H9 (cell line): Measurements from ENCODE around the gene UBE2L3. TPM values are rescaled to one million over a fixed set of nuclear protein-coding genes. Genes with fewer than 3 reads are reported as not detected.

Experiments used
- DNase-seq: peaks from one replicate; pipeline ENCODE4 v3.0.0-alpha.2; 2017
- H2AFZ ChIP-seq: one replicate; pipeline ENCODE4 v1.6.1; 2013; ENCODE audit warnings: mild to moderate bottlenecking, low read length, control low read depth, moderate library complexity
- H2AK5ac ChIP-seq: 2 replicates; pipeline ENCODE4 v1.6.1; 2013; ENCODE audit warnings: low read length, control low read depth, mixed read lengths; ENCODE audit not compliant: insufficient read length
- H2BK120ac ChIP-seq: one replicate; pipeline ENCODE4 v1.6.1; 2013; ENCODE audit warnings: low read depth, mild to moderate bottlenecking, low read length, control low read depth, inconsistent platforms; ENCODE audit not compliant: poor library complexity, severe bottlenecking
- H2BK12ac ChIP-seq: 2 replicates; pipeline ENCODE4 v1.6.1; 2013; ENCODE audit warnings: low read length, control low read depth, mixed read lengths, low read depth; ENCODE audit not compliant: insufficient read length
- H2BK15ac ChIP-seq: 2 replicates; pipeline ENCODE4 v1.6.1; 2013; ENCODE audit warnings: low read depth, low read length, control low read depth
- H2BK20ac ChIP-seq: one replicate; pipeline ENCODE4 v1.6.1; 2013; ENCODE audit warnings: low read depth, mild to moderate bottlenecking, low read length, control low read depth, inconsistent platforms; ENCODE audit not compliant: poor library complexity, severe bottlenecking
- H2BK5ac ChIP-seq: 2 replicates; pipeline ENCODE4 v1.6.1; 2013; ENCODE audit warnings: low read length, control low read depth, mixed read lengths; ENCODE audit not compliant: insufficient read length
- H3K14ac ChIP-seq: 2 replicates; pipeline ENCODE4 v1.6.1; 2013; ENCODE audit warnings: low read length, control low read depth; ENCODE audit not compliant: insufficient read depth
- H3K18ac ChIP-seq: 2 replicates; pipeline ENCODE4 v1.6.1; 2013; ENCODE audit warnings: low read depth, mild to moderate bottlenecking, mixed read lengths, low read length, control low read depth; ENCODE audit not compliant: insufficient read length
- H3K23ac ChIP-seq: 2 replicates; pipeline ENCODE4 v1.6.1; 2013; ENCODE audit warnings: low read length, control low read depth, mixed read lengths, low read depth; ENCODE audit not compliant: insufficient read length
- H3K23me2 ChIP-seq: 2 replicates; pipeline ENCODE4 v1.6.1; 2013; ENCODE audit warnings: low read depth, mild to moderate bottlenecking, mixed read lengths, low read length, control low read depth; ENCODE audit not compliant: insufficient read length, poor library complexity, severe bottlenecking
- H3K27ac ChIP-seq: 2 replicates; pipeline ENCODE4 v1.5.1; 2013; ENCODE audit warnings: low read length, control low read depth, mixed read lengths, low read depth; ENCODE audit not compliant: insufficient read length
- H3K27me3 ChIP-seq: 2 replicates; pipeline ENCODE4 v1.6.1; 2013; ENCODE audit warnings: low read length, control low read depth, inconsistent platforms; ENCODE audit not compliant: insufficient read depth
- H3K4ac ChIP-seq: 2 replicates; pipeline ENCODE4 v1.6.1; 2013; ENCODE audit warnings: low read depth, mild to moderate bottlenecking, control low read depth, inconsistent platforms, low read length, moderate library complexity
- H3K4me1 ChIP-seq: 2 replicates; pipeline ENCODE4 v1.6.1; 2013; ENCODE audit warnings: low read length, control low read depth, inconsistent platforms; ENCODE audit not compliant: insufficient read depth
- H3K4me2 ChIP-seq: 2 replicates; pipeline ENCODE4 v1.6.1; 2013; ENCODE audit warnings: low read length, control low read depth, mixed read lengths; ENCODE audit not compliant: insufficient read length, insufficient read depth
- H3K56ac ChIP-seq: 2 replicates; pipeline ENCODE4 v1.6.1; 2013; ENCODE audit warnings: low read depth, mild to moderate bottlenecking, mixed read lengths, low read length, control low read depth; ENCODE audit not compliant: insufficient read length
- H3K79me1 ChIP-seq: 2 replicates; pipeline ENCODE4 v1.6.1; 2013; ENCODE audit warnings: low read depth, mild to moderate bottlenecking, moderate library complexity, low read length, control low read depth, inconsistent platforms; ENCODE audit not compliant: insufficient read depth, poor library complexity, severe bottlenecking
- H3K79me2 ChIP-seq: 2 replicates; pipeline ENCODE4 v1.6.1; 2013; ENCODE audit warnings: low read length, control low read depth, inconsistent platforms; ENCODE audit not compliant: insufficient read depth
- H3K9ac ChIP-seq: 2 replicates; pipeline ENCODE4 v1.6.1; 2013; ENCODE audit warnings: low read length, control low read depth, mixed read lengths; ENCODE audit not compliant: insufficient read length; ENCODE audit errors: extremely low read depth
- H3K9me3 ChIP-seq: one replicate; pipeline ENCODE4 v1.6.1; 2013; ENCODE audit warnings: low read depth, low read length, inconsistent platforms; ENCODE audit not compliant: control insufficient read depth
- H3T11ph ChIP-seq: one replicate; pipeline ENCODE4 v1.6.1; 2013; ENCODE audit warnings: mild to moderate bottlenecking, low read length, control low read depth, inconsistent platforms
- H4K20me1 ChIP-seq: one replicate; pipeline ENCODE4 v1.6.1; 2013; ENCODE audit not compliant: control insufficient read depth, insufficient read length, insufficient read depth
- H4K5ac ChIP-seq: 2 replicates; pipeline ENCODE4 v1.6.1; 2013; ENCODE audit warnings: low read depth, mild to moderate bottlenecking, mixed read lengths, low read length, control low read depth; ENCODE audit not compliant: insufficient read length
- H4K8ac ChIP-seq: replicated peaks from 2 replicates; pipeline ENCODE4 v1.6.1; 2013; ENCODE audit warnings: low read length, control low read depth, mixed read lengths, low read depth; ENCODE audit not compliant: insufficient read length
- H4K91ac ChIP-seq: 2 replicates; pipeline ENCODE4 v1.6.1; 2013; ENCODE audit warnings: low read depth, mild to moderate bottlenecking, moderate library complexity, mixed read lengths, low read length, control low read depth; ENCODE audit not compliant: insufficient read length
- H3K27ac Mint-ChIP-seq, 3 experiments: 2 replicates in 2 of 3; 3 replicates in 1 of 3; pipeline ENCODE4 v1.8.0; 2020 to 2021; ENCODE audit warnings: mixed read lengths in 3 of 3, mild to moderate bottlenecking in 1 of 3, moderate library complexity in 1 of 3
- H3K27me3 Mint-ChIP-seq: 2 replicates; pipeline ENCODE4 v1.8.0; 2021; ENCODE audit warnings: low read depth, mild to moderate bottlenecking, moderate library complexity, mixed read lengths
- H3K36me3 Mint-ChIP-seq, 3 experiments: 2 replicates in 2 of 3; 3 replicates in 1 of 3; pipeline ENCODE4 v1.8.0; 2020 to 2021; ENCODE audit warnings: low read depth in 3 of 3, mixed read lengths in 3 of 3; ENCODE audit not compliant: insufficient read depth in 1 of 3
- H3K4me1 Mint-ChIP-seq, 2 experiments: 2 replicates each; pipeline ENCODE4 v1.8.0; 2020; ENCODE audit warnings: mixed read lengths in 2 of 2
- H3K4me3 Mint-ChIP-seq, 2 experiments: 2 replicates in 1 of 2; 3 replicates in 1 of 2; pipeline ENCODE4 v1.8.0; 2020 to 2021; ENCODE audit warnings: mild to moderate bottlenecking in 2 of 2, mixed read lengths in 2 of 2, moderate library complexity in 1 of 2
- H3K9me3 Mint-ChIP-seq, 2 experiments: 2 replicates in 1 of 2; 3 replicates in 1 of 2; pipeline ENCODE4 v1.8.0; 2020; ENCODE audit warnings: mild to moderate bottlenecking in 2 of 2, mixed read lengths in 2 of 2, moderate library complexity in 1 of 2
- CTCF ChIP-seq: fragments of 200-600 bp; sonication (generic); conservative IDR thresholded peaks from 3 replicates; pipeline ENCODE4 v1.8.0; 2021; ENCODE audit warnings: antibody characterized with exemption, mild to moderate bottlenecking
- WGBS: extraction: QIAGEN DNeasy Blood & Tissue Kit; methylation state at CpG from one replicate; pipeline ENCODE4 v1.1.7; 2013; ENCODE audit warnings: missing lambda C conversion rate, low lambda C conversion rate, mixed read lengths; ENCODE audit not compliant: insufficient read length; ENCODE audit errors: extremely low coverage; 5-methylcytosine and 5-hydroxymethylcytosine counted together
- total RNA-seq: library from RNA; stranded (reverse); gene quantifications from 2 replicates; pipeline ENCODE4 v1.2.1, GENCODE V29; 2021

The UBE2L3 gene
- total RNA-seq, 1 experiment from 2014 or later = 79.7 TPM

DNA sequence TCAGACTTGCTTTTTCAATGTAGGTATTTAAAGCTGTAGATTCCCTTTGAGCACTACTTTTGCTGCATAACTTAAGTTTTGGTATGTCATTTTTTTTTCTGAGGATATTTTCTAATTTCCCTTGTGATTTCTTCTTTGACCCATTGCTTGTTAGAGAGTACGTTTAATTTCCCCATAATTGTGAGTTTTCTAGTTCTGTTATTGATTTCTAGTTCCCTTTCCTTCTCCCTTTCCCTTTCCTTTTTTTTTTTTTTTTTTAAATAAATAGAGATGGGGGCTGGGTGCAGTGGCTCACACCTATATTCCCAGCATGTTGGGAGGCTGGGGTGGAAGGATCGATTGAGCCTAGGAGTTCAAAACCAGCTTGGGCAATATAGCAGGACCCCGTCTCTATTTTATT, 30.8 kb downstream of the UBE2L3 start:
- Histone ChIP-seq H3K79me2 (peaks cover 22% of the 10 kb centered on the region; the same call in 1 of the 2 replicates), H3K9me3 (no peaks in the 10 kb centered on the region), H3K56ac (no peak overlapping the region), H2BK20ac (no peak overlapping the region), H2BK5ac (no peak overlapping the region), H4K8ac (no peak overlapping the region), H3K27ac (no peak overlapping the region), H3K23ac (no peak overlapping the region), H3K18ac (no peak overlapping the region), H4K20me1 (peaks cover 5% of the 10 kb centered on the region), H2AK5ac (no peak overlapping the region), H3K4me2 (no peak overlapping the region), H3K27me3 (no peaks in the 10 kb centered on the region), H4K91ac (no peak overlapping the region), H3K4ac (no peak overlapping the region), H3K14ac (no peak overlapping the region), H3K9ac (no peak overlapping the region), H3T11ph (no peak overlapping the region), H3K4me1 (no peaks in the 10 kb centered on the region), H2BK120ac (no peak overlapping the region), H2BK12ac (no peak overlapping the region), H2AFZ (no peak overlapping the region), H2BK15ac (no peak overlapping the region), H4K5ac (no peak overlapping the region), H3K23me2 (peaks cover 3% of the 10 kb centered on the region), H3K79me1 (peaks cover 14% of the 10 kb centered on the region)
- no peak for DNase-seq
- Mint-ChIP-seq H3K9me3 (no peaks in the 10 kb centered on the region), H3K27me3 (no peaks in the 10 kb centered on the region), H3K36me3 (peaks cover 27 to 48% (median 46%) of the 10 kb centered on the region in 3 experiments; a peak in 6 of 7 replicates), H3K4me1 (peaks cover 3 to 8% of the 10 kb centered on the region in 2 experiments), H3K27ac (peak overlapping the region in 2 of 3 experiments; percentile 6 to 37; a peak in 1 of 7 replicates), H3K4me3 (no peak overlapping the region)
- no CpG with 5 or more reads among the region's 3 CpGs for WGBS
- no peak for TF ChIP-seq CTCF
